Breast epithelium (tissue), 3 donors: ENCODE results near the gene ARID1B.

Source experiments
- POLR2A ChIP-seq: fragments of 450-650 bp; IDR thresholded peaks from one replicate; pipeline ENCODE4 v1.6.1; 2016; ENCODE audit warnings: antibody characterized with exemption, mild to moderate bottlenecking, moderate library complexity
- POLR2AphosphoS5 ChIP-seq, 3 donors: sonication (generic); formaldehyde crosslinking; IDR thresholded peaks; one replicate each; pipeline ENCODE4 v1.6.1; 2017; ENCODE audit warnings: antibody characterized with exemption in 3 of 3
- TF ChIP-seq, protein P1 (sequence below), 3 donors: fragments of 450-650 bp; IDR thresholded peaks; one replicate each; pipeline ENCODE4 v1.5.1; 2016 to 2017; ENCODE audit warnings: antibody characterized with exemption in 3 of 3, mild to moderate bottlenecking in 3 of 3, moderate library complexity in 3 of 3

DNA sequence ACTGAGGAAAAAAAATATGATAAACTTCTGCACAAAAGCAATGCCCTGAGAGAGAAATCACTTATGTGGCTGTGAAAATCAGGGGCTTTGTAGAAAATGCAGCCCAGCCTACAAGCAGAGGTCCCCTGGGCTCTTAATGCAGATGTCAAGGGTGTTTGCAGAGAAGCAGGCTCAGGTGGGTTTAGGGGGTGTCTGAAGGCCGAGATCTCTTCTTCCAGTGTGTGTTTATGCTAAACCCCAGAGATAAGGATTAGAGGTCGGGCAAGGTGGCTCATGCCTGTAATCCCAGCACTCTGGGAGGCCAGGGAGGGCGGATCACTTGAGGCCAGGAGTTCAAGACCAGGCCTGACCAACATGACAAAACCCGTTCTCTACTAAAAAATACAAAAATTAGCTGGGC lies 467.6 kb downstream of the ARID1B start:
- TF ChIP-seq, protein P1, sequence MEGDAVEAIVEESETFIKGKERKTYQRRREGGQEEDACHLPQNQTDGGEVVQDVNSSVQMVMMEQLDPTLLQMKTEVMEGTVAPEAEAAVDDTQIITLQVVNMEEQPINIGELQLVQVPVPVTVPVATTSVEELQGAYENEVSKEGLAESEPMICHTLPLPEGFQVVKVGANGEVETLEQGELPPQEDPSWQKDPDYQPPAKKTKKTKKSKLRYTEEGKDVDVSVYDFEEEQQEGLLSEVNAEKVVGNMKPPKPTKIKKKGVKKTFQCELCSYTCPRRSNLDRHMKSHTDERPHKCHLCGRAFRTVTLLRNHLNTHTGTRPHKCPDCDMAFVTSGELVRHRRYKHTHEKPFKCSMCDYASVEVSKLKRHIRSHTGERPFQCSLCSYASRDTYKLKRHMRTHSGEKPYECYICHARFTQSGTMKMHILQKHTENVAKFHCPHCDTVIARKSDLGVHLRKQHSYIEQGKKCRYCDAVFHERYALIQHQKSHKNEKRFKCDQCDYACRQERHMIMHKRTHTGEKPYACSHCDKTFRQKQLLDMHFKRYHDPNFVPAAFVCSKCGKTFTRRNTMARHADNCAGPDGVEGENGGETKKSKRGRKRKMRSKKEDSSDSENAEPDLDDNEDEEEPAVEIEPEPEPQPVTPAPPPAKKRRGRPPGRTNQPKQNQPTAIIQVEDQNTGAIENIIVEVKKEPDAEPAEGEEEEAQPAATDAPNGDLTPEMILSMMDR (IDR thresholded peaks at IDR 0.05) = no peak
- no peak for TF ChIP-seq POLR2A
- TF ChIP-seq POLR2AphosphoS5 (IDR thresholded peaks at IDR 0.05) = no peak
